H1 (cell line): ENCODE data around the gene KRT81. TPM values are rescaled to one million over a fixed set of nuclear protein-coding genes. Genes with fewer than 3 reads are reported as not detected.
A peak's percentile ranks its signal among the peaks of the same experiment; 100 is the strongest.

ENCODE experiments used
- CHD7 ChIP-seq: fragments of 300-600 bp; sonication (generic); IDR thresholded peaks from 2 replicates; pipeline ENCODE4 v1.7.1; 2012; ENCODE audit warnings: low read length, moderate library complexity, mild to moderate bottlenecking, inconsistent platforms; ENCODE audit not compliant: insufficient replicate concordance
- CTBP2 ChIP-seq: IDR thresholded peaks from 2 replicates; pipeline ENCODE4 v1.7.0; 2011; ENCODE audit warnings: borderline replicate concordance, mild to moderate bottlenecking, moderate library complexity, mixed read lengths, low read length; ENCODE audit not compliant: insufficient read depth, insufficient read length
- HDAC2 ChIP-seq, 2 experiments: fragments of 300-600 bp in 1 of 2; sonication (generic) in 1 of 2; IDR thresholded peaks; 2 replicates each; pipeline ENCODE4 v1.6.1; 2011 to 2012; ENCODE audit warnings: low read depth in 2 of 2, low read length in 2 of 2, mild to moderate bottlenecking in 2 of 2, moderate library complexity in 2 of 2, borderline replicate concordance in 1 of 2, inconsistent platforms in 1 of 2
- NRF1 ChIP-seq: IDR thresholded peaks from 2 replicates; pipeline ENCODE4 v1.6.1; 2011; ENCODE audit warnings: mild to moderate bottlenecking, low read depth, low read length, improper control_type of control experiment
- PHF8 ChIP-seq: fragments of 200-600 bp; sonication (generic); conservative IDR thresholded peaks from 2 replicates; pipeline ENCODE4 v1.7.1; 2012; ENCODE audit warnings: low read depth, mild to moderate bottlenecking, inconsistent platforms, low read length, moderate library complexity
- SIN3A ChIP-seq, 2 experiments: IDR thresholded peaks in 1 of 2; conservative IDR thresholded peaks in 1 of 2; 2 replicates each; pipeline ENCODE4 v1.6.1; 2011 to 2012; ENCODE audit warnings: low read length in 2 of 2, improper control_type of control experiment in 1 of 2, low read depth in 1 of 2, mild to moderate bottlenecking in 1 of 2
- SP4 ChIP-seq: IDR thresholded peaks from 2 replicates; pipeline ENCODE4 v1.6.1; 2012; ENCODE audit warnings: low read length, inconsistent platforms
- TBP ChIP-seq: IDR thresholded peaks from 2 replicates; pipeline ENCODE4 v1.6.1; 2011; ENCODE audit warnings: low read depth, low read length, improper control_type of control experiment
- polyA plus RNA-seq, 7 experiments: library from polyadenylated mRNA; depleted of rRNA in 3 of 7; stranded (reverse) in 5 of 7; unstranded in 2 of 7; fragments of >200 nt in 5 of 7; fragments of 200-250 nt in 2 of 7; gene quantifications; 1 replicate in 5 of 7; 2 replicates in 1 of 7; 4 replicates in 1 of 7; pipeline versions ENCODE4 v1.2.1 to v1.2.3, GENCODE V29; 2011 to 2013; ENCODE audit warnings: missing spikeins in 2 of 7, mixed read lengths in 2 of 7
- total RNA-seq: library from RNA; stranded (reverse); fragmentation: NEBNext Ultra II Directional; extraction: Animal tissue kit (Norgen Biotek cat#: 25700); gene quantifications from 2 replicates; pipeline ENCODE4 v1.2.1, GENCODE V29; 2021

Gene KRT81
- total and polyA plus RNA-seq, 2 of the 8 experiments (the other 6 are each of a cell fraction or from before 2014, with no cell fraction given): not detected

- no peak for TF ChIP-seq CHD7
- no peak for TF ChIP-seq NRF1
- no peak for TF ChIP-seq SIN3A (conservative IDR thresholded peaks at IDR 0.05 in 1 of 2, IDR thresholded peaks at IDR 0.05 in 1 of 2; ENCODE audit: low read depth in 1 of 2, low read length in 2 of 2)
- no peak for TF ChIP-seq PHF8
- no peak for TF ChIP-seq TBP
- TF ChIP-seq CTBP2: peak; percentile 53
- TF ChIP-seq HDAC2 (IDR thresholded peaks at IDR 0.05; ENCODE audit: borderline replicate concordance in 1 of 2, low read depth in 2 of 2, low read length in 2 of 2): no peak
- no peak for TF ChIP-seq SP4
These were observed 12.5 kb downstream of the KRT81 start (continued) for GRCh38 chr12:52278575-52279421.
